IMR-90 (cell line): ENCODE results near the gene CDCP2. TPM values are rescaled to one million over a fixed set of nuclear protein-coding genes. Genes with fewer than 3 reads are reported as not detected.

ENCODE experiments used
- ATAC-seq: fragments of 200-7000 bp; cut with Tn5 transposase; 2 replicates; pipeline ENCODE4 v1.9.1; 2020; ENCODE audit warnings: low read depth, mild to moderate bottlenecking, moderate library complexity
- BruUV-seq: library from RNA; stranded (reverse); fragments of 400-500 nt; replicated peaks from 2 replicates; lab custom pipeline; 2021; lab: Mats Ljungman, UMichigan
- CTCF ChIA-PET: fragments of 300-600 bp; formaldehyde crosslinking; extraction: SDS; loops from one replicate; lab custom pipeline; 2021; ENCODE audit warnings: antibody characterized with exemption; lab: Yijun Ruan, JAX
- POLR2A ChIA-PET: fragments of 300-600 bp; sonication (Branson Sonifier 250); formaldehyde crosslinking; loops from one replicate; lab custom pipeline; 2022; ENCODE audit warnings: antibody characterized with exemption; ENCODE audit not compliant: unreplicated experiment; lab: Charles Lee
- DNase-seq: peaks from one replicate; pipeline ENCODE4 v3.0.0; 2013
- H2AFZ ChIP-seq: replicated peaks from 2 replicates; pipeline ENCODE3; 2013; ENCODE audit warnings: low read length, mild to moderate bottlenecking; ENCODE audit not compliant: poor library complexity
- H2AK5ac ChIP-seq: 2 replicates; pipeline ENCODE4 v1.6.1; 2013; ENCODE audit warnings: low read depth, low read length, inconsistent platforms
- H2AK9ac ChIP-seq: replicated peaks from 2 replicates; pipeline ENCODE3; 2013; ENCODE audit warnings: mild to moderate bottlenecking, low read depth, low read length, moderate library complexity; ENCODE audit not compliant: poor library complexity
- H2BK120ac ChIP-seq: 2 replicates; pipeline ENCODE4 v1.6.1; 2013; ENCODE audit warnings: low read depth, low read length, inconsistent platforms
- H2BK15ac ChIP-seq: 3 replicates; pipeline ENCODE4 v1.6.1; 2013; ENCODE audit warnings: low read depth, low read length, inconsistent platforms
- H2BK20ac ChIP-seq: 2 replicates; pipeline ENCODE4 v1.6.1; 2013; ENCODE audit warnings: low read depth, mild to moderate bottlenecking, inconsistent platforms, low read length, moderate library complexity
- H2BK5ac ChIP-seq: 2 replicates; pipeline ENCODE4 v1.6.1; 2013; ENCODE audit warnings: mild to moderate bottlenecking, low read depth, low read length, inconsistent platforms; ENCODE audit not compliant: poor library complexity, severe bottlenecking
- H3K14ac ChIP-seq: replicated peaks from 2 replicates; pipeline ENCODE4 v1.6.1; 2013; ENCODE audit warnings: low read depth, low read length, inconsistent platforms
- H3K18ac ChIP-seq: 2 replicates; pipeline ENCODE4 v1.6.1; 2013; ENCODE audit warnings: low read depth, low read length, control low read depth
- H3K23ac ChIP-seq: 2 replicates; pipeline ENCODE4 v1.6.1; 2013; ENCODE audit warnings: low read depth, low read length, inconsistent platforms
- H3K27ac ChIP-seq: 2 replicates; pipeline ENCODE4 v1.5.1; 2013; ENCODE audit warnings: mild to moderate bottlenecking, control low read depth, low read length; ENCODE audit not compliant: insufficient read depth
- H3K27me3 ChIP-seq: 2 replicates; pipeline ENCODE4 v1.6.1; 2013; ENCODE audit warnings: low read length; ENCODE audit not compliant: control insufficient read depth, insufficient read depth
- H3K36me3 ChIP-seq: 2 replicates; pipeline ENCODE4 v1.6.1; 2013; ENCODE audit warnings: low read length, mixed read lengths; ENCODE audit not compliant: control insufficient read depth, insufficient read depth
- H3K4ac ChIP-seq: 2 replicates; pipeline ENCODE4 v1.6.1; 2013; ENCODE audit warnings: low read depth, low read length, inconsistent platforms
- H3K4me1 ChIP-seq: 2 replicates; pipeline ENCODE4 v1.6.1; 2013; ENCODE audit warnings: low read length, mixed read lengths; ENCODE audit not compliant: control insufficient read depth, insufficient read depth
- H3K4me2 ChIP-seq: 2 replicates; pipeline ENCODE4 v1.6.1; 2013; ENCODE audit warnings: low read depth, mild to moderate bottlenecking, control low read depth, low read length, moderate library complexity
- H3K4me3 ChIP-seq: 2 replicates; pipeline ENCODE4 v1.5.1; 2013; ENCODE audit warnings: low read depth, mild to moderate bottlenecking, control low read depth, low read length, moderate library complexity; ENCODE audit not compliant: insufficient read depth
- H3K56ac ChIP-seq: 2 replicates; pipeline ENCODE4 v1.6.1; 2013; ENCODE audit warnings: low read length, inconsistent platforms; ENCODE audit not compliant: insufficient read depth; ENCODE audit errors: extremely low read depth
- H3K79me1 ChIP-seq, 2 experiments: 2 replicates each; pipeline ENCODE4 v1.6.1; 2013; ENCODE audit warnings: low read length in 2 of 2, inconsistent platforms in 1 of 2, low read depth in 1 of 2
- H3K9ac ChIP-seq: 2 replicates; pipeline ENCODE4 v1.6.1; 2013; ENCODE audit warnings: low read depth, low read length, control low read depth
- H3K9me1 ChIP-seq: 2 replicates; pipeline ENCODE4 v1.6.1; 2013; ENCODE audit warnings: low read length, inconsistent platforms; ENCODE audit not compliant: insufficient read depth
- H3K9me3 ChIP-seq: 2 replicates; pipeline ENCODE4 v1.6.1; 2013; ENCODE audit warnings: low read length; ENCODE audit not compliant: control insufficient read depth, insufficient read depth
- H4K20me1 ChIP-seq: 2 replicates; pipeline ENCODE4 v1.6.1; 2013; ENCODE audit warnings: low read length, inconsistent platforms; ENCODE audit not compliant: insufficient read depth
- H4K5ac ChIP-seq: 2 replicates; pipeline ENCODE4 v1.6.1; 2013; ENCODE audit warnings: mild to moderate bottlenecking, low read depth, low read length, control low read depth
- H4K8ac ChIP-seq, 2 experiments: 2 replicates each; pipeline ENCODE4 v1.6.1; 2013; ENCODE audit warnings: low read depth in 2 of 2, low read length in 2 of 2, control low read depth in 1 of 2, inconsistent platforms in 1 of 2
- H4K91ac ChIP-seq: 2 replicates; pipeline ENCODE4 v1.6.1; 2013; ENCODE audit warnings: low read depth, low read length, inconsistent platforms; ENCODE audit not compliant: insufficient read depth
- CEBPB ChIP-seq: IDR thresholded peaks from 2 replicates; pipeline ENCODE4 v1.6.1; 2012; ENCODE audit warnings: low read depth, low read length, improper control_type of control experiment
- RFX5 ChIP-seq: IDR thresholded peaks from 2 replicates; pipeline ENCODE4 v1.8.0; 2012; ENCODE audit warnings: low read depth, mild to moderate bottlenecking, low read length, moderate library complexity
- WGBS, 2 experiments: methylation state at CpG; one replicate each; pipeline versions ENCODE4 v1.1.5 to v1.1.7; 2013; ENCODE audit warnings: missing lambda C conversion rate in 2 of 2; ENCODE audit not compliant: insufficient read length in 1 of 2; ENCODE audit errors: extremely low coverage in 2 of 2; 5-methylcytosine and 5-hydroxymethylcytosine counted together
- dilution Hi-C: fragments of 300-500 bp; cut with HindIII; formaldehyde crosslinking; loops from one replicate; pipeline ENCODE4 v1.14.3; 2018; ENCODE audit warnings: low sequenced_read_pairs; ENCODE audit not compliant: unreplicated experiment
- in situ Hi-C: fragments of 300-500 bp; cut with MboI; formaldehyde crosslinking; loops from 3 replicates; pipeline ENCODE4 v1.14.3; 2019; ENCODE audit warnings: low sequenced_read_pairs, inconsistent platforms, mixed read lengths
- intact Hi-C: fragments of 100-400 bp; cut with micrococcal nuclease; formaldehyde crosslinking; loops from 2 replicates; pipeline ENCODE4 v1.10.0; 2022
- polyA plus RNA-seq, 3 experiments: library from polyadenylated mRNA; depleted of rRNA; stranded (reverse); fragments of >200 nt; gene quantifications; 2 replicates each; pipeline ENCODE4 v1.2.3, GENCODE V29; 2012; ENCODE audit warnings: low replicate concordance in 1 of 3
- total RNA-seq: library from RNA; depleted of rRNA; stranded (reverse); fragments of >200 nt; gene quantifications from 2 replicates; pipeline ENCODE4 v1.2.3, GENCODE V29; 2012

The CDCP2 gene
- total and polyA plus RNA-seq, 2 of the 4 experiments (the other 2 are of a cell fraction): not detected

- Histone ChIP-seq H2AK5ac (no peak overlapping the region; the same call in 1 of the 2 replicates), H3K27me3 (no peaks in the 10 kb centered on the region), H4K5ac (peak overlapping the region; percentile 69), H3K18ac (no peak overlapping the region), H3K79me1 (peaks cover 31 to 42% of the 10 kb centered on the region in 2 experiments), H3K9me3 (no peaks in the 10 kb centered on the region), H3K4me1 (peaks cover 4% of the 10 kb centered on the region), H2BK15ac (no peak overlapping the region), H2BK120ac (no peak overlapping the region), H3K9ac (peak overlapping the region; percentile 28), H3K56ac (peak overlapping the region; percentile 18; the same call in 1 of the 2 replicates), H2AK9ac (peak overlapping the region; percentile 80), H4K20me1 (no peaks in the 10 kb centered on the region), H3K9me1 (peaks cover 6% of the 10 kb centered on the region; the same call in 1 of the 2 replicates), H3K4me2 (peak overlapping the region; percentile 95), H4K91ac (peak overlapping the region; percentile 55; the same call in 1 of the 2 replicates), H3K27ac (peak overlapping the region; percentile 11), H3K14ac (peak overlapping the region; percentile 36), H3K36me3 (peaks cover 1% of the 10 kb centered on the region; the same call in 1 of the 2 replicates), H2BK20ac (no peak overlapping the region), H2BK5ac (no peak overlapping the region), H3K4me3 (peak overlapping the region; percentile 73), H4K8ac (peak overlapping the region; percentile 83 to 97), H3K23ac (peak overlapping the region; percentile 18), H3K4ac (peak overlapping the region; percentile 65), H2AFZ (peak overlapping the region; percentile 95)
- TF ChIP-seq CEBPB (peak; percentile 43; the same call in 1 of the 2 replicates), RFX5 (no peak)
- ATAC-seq (no peak), DNase-seq (no peak)
- intact Hi-C loops: no loop called here
- CTCF ChIA-PET: no interaction called here
- in situ Hi-C loops: no loop called here
- WGBS, 2 experiments: 7% methylated on average over 5 of the region's 17 CpGs; no CpG with 5 or more reads in 1 of the 2 experiments
- BruUV-seq: no TSS peak
- dilution Hi-C loops: no loop called here
- POLR2A ChIA-PET: interaction anchor here (0.5 to 0.6 kb wide), 2 partner anchors 225 to 266 kb away, joined by 3 to 4 read pairs; no protein-coding TSS in a partner anchor
These were observed 46.5 kb upstream of the CDCP2 start for GRCh38 chr1:54199151-54199764.
